ENCODE measurements around the gene CUL9. TPM values are rescaled to one million over a fixed set of nuclear protein-coding genes. Genes with fewer than 3 reads are reported as not detected.
A peak's percentile ranks its signal among the peaks of the same experiment; 100 is the strongest.

Gene CUL9
- total RNA-seq, 1 donor from 2014 or later, result 14.5 TPM

GRCh38 chr6:43172104-43173007 is 9.6 kb upstream of the CUL9 start:
- peak; percentile 50 for DNase-seq (ENCODE audit: low read depth)

- DNase-seq (ENCODE audit: low read depth), result peak; percentile 61
Observed at GRCh38 chr6:43173591-43174262, 8.3 kb upstream of the CUL9 start.

GRCh38 chr6:43174263-43175112 is 7.5 kb upstream of the CUL9 start:
- DNase-seq (ENCODE audit: low read depth), result peak; percentile 100

- peak; percentile 84 for DNase-seq (ENCODE audit: low read depth)
Observed at GRCh38 chr6:43175676-43176422, 6.1 kb upstream of the CUL9 start.

- DNase-seq (ENCODE audit: low read depth), result no peak
Observed at GRCh38 chr6:43176423-43176786, 5.6 kb upstream of the CUL9 start.

GRCh38 chr6:43178150-43178549 is 3.8 kb upstream of the CUL9 start:
- DNase-seq (ENCODE audit: low read depth), result no peak

GRCh38 chr6:43178951-43179830 is 2.8 kb upstream of the CUL9 start:
- DNase-seq (ENCODE audit: low read depth), result no peak

GRCh38 chr6:43180058-43180457 is 1.9 kb upstream of the CUL9 start:
- DNase-seq (ENCODE audit: low read depth), result no peak

- peak; percentile 12 for DNase-seq (ENCODE audit: low read depth)
Observed at GRCh38 chr6:43180985-43181384, 1.0 kb upstream of the CUL9 start.

GRCh38 chr6:43181621-43181941 is 415 bp upstream of the CUL9 start:
- no peak for DNase-seq (ENCODE audit: low read depth)

GRCh38 chr6:43183441-43183840 is 1.4 kb downstream of the CUL9 start:
- DNase-seq (ENCODE audit: low read depth), result no peak

GRCh38 chr6:43184268-43184985 is 2.4 kb downstream of the CUL9 start:
- DNase-seq (ENCODE audit: low read depth), result no peak

- DNase-seq (ENCODE audit: low read depth), result no peak
Observed at GRCh38 chr6:43185391-43185985, 3.5 kb downstream of the CUL9 start.

- no peak for DNase-seq (ENCODE audit: low read depth)
Observed at GRCh38 chr6:43186019-43186418, 4.0 kb downstream of the CUL9 start.

GRCh38 chr6:43186706-43187105 is 4.7 kb downstream of the CUL9 start:
- no peak for DNase-seq (ENCODE audit: low read depth)

- no peak for DNase-seq (ENCODE audit: low read depth)
Observed at GRCh38 chr6:43187821-43188220, 5.8 kb downstream of the CUL9 start.

- DNase-seq (ENCODE audit: low read depth), result no peak
Observed at GRCh38 chr6:43188426-43188825, 6.4 kb downstream of the CUL9 start.

GRCh38 chr6:43189776-43190304 is 7.8 kb downstream of the CUL9 start:
- DNase-seq (ENCODE audit: low read depth), result no peak

GRCh38 chr6:43192911-43193310 is 10.9 kb downstream of the CUL9 start:
- no peak for DNase-seq (ENCODE audit: low read depth)
